ENCODE measurements around the gene MYO9A.

Gene MYO9A

GRCh38 chr15:71800190-71800589, 317.8 kb downstream of the MYO9A start:
- Histone ChIP-seq H3K36me3 (ENCODE audit: control insufficient read depth, insufficient read depth, low read length) (no peaks in the 10 kb centered on the region), H3K27me3 (replicated peaks; ENCODE audit: control insufficient read depth, insufficient read depth, low read length, poor library complexity, severe bottlenecking) (no peaks in the 10 kb centered on the region), H3K4me3 (ENCODE audit: insufficient read depth, low read depth, low read length, poor library complexity, severe bottlenecking) (no peak overlapping the region), H3K27ac (ENCODE audit: insufficient read depth, low read length, poor library complexity, severe bottlenecking) (no peak overlapping the region), H3K9me3 (ENCODE audit: control insufficient read depth, low read length) (no peaks in the 10 kb centered on the region), H3K4me1 (ENCODE audit: control insufficient read depth, insufficient read depth, low read length, poor library complexity, severe bottlenecking) (no peaks in the 10 kb centered on the region)
- DNase-seq = no peak

- H3K27ac ChIP-seq (ENCODE audit: insufficient read depth, low read length, poor library complexity, severe bottlenecking) = no peak overlapping the region
- H3K4me1 ChIP-seq (ENCODE audit: control insufficient read depth, insufficient read depth, low read length, poor library complexity, severe bottlenecking) = no peaks in the 10 kb centered on the region
- no peaks in the 10 kb centered on the region for H3K9me3 ChIP-seq (ENCODE audit: control insufficient read depth, low read length)
- no peak overlapping the region for H3K4me3 ChIP-seq (ENCODE audit: insufficient read depth, low read depth, low read length, poor library complexity, severe bottlenecking)
- H3K36me3 ChIP-seq (ENCODE audit: control insufficient read depth, insufficient read depth, low read length) = no peaks in the 10 kb centered on the region
- DNase-seq = no peak
- no peaks in the 10 kb centered on the region for H3K27me3 ChIP-seq (replicated peaks; ENCODE audit: control insufficient read depth, insufficient read depth, low read length, poor library complexity, severe bottlenecking)
Measured at GRCh38 chr15:71798641-71799040, 319.3 kb downstream of the MYO9A start.

GRCh38 chr15:71792521-71792920, 325.4 kb downstream of the MYO9A start:
- no peaks in the 10 kb centered on the region for H3K27me3 ChIP-seq (replicated peaks; ENCODE audit: control insufficient read depth, insufficient read depth, low read length, poor library complexity, severe bottlenecking)
- H3K4me1 ChIP-seq (ENCODE audit: control insufficient read depth, insufficient read depth, low read length, poor library complexity, severe bottlenecking) = no peaks in the 10 kb centered on the region
- H3K4me3 ChIP-seq (ENCODE audit: insufficient read depth, low read depth, low read length, poor library complexity, severe bottlenecking) = no peak overlapping the region
- H3K27ac ChIP-seq (ENCODE audit: insufficient read depth, low read length, poor library complexity, severe bottlenecking) = no peak overlapping the region
- H3K36me3 ChIP-seq (ENCODE audit: control insufficient read depth, insufficient read depth, low read length) = no peaks in the 10 kb centered on the region
- H3K9me3 ChIP-seq (ENCODE audit: control insufficient read depth, low read length) = no peaks in the 10 kb centered on the region
- DNase-seq = no peak

- Histone ChIP-seq H3K9me3 (ENCODE audit: control insufficient read depth, low read length) (no peaks in the 10 kb centered on the region), H3K27ac (ENCODE audit: insufficient read depth, low read length, poor library complexity, severe bottlenecking) (no peak overlapping the region), H3K4me3 (ENCODE audit: insufficient read depth, low read depth, low read length, poor library complexity, severe bottlenecking) (no peak overlapping the region), H3K27me3 (replicated peaks; ENCODE audit: control insufficient read depth, insufficient read depth, low read length, poor library complexity, severe bottlenecking) (no peaks in the 10 kb centered on the region), H3K4me1 (ENCODE audit: control insufficient read depth, insufficient read depth, low read length, poor library complexity, severe bottlenecking) (no peaks in the 10 kb centered on the region), H3K36me3 (ENCODE audit: control insufficient read depth, insufficient read depth, low read length) (no peaks in the 10 kb centered on the region)
- DNase-seq = no peak
Measured at GRCh38 chr15:71791975-71792374, 326.0 kb downstream of the MYO9A start.

- H3K27ac ChIP-seq (ENCODE audit: insufficient read depth, low read length, poor library complexity, severe bottlenecking) = no peak overlapping the region
Measured at GRCh38 chr15:71790081-71790480, 327.9 kb downstream of the MYO9A start.

GRCh38 chr15:71789616-71790015, 328.3 kb downstream of the MYO9A start:
- DNase-seq = no peak
- Histone ChIP-seq H3K9me3 (ENCODE audit: control insufficient read depth, low read length) (no peaks in the 10 kb centered on the region), H3K27ac (ENCODE audit: insufficient read depth, low read length, poor library complexity, severe bottlenecking) (no peak overlapping the region), H3K4me3 (ENCODE audit: insufficient read depth, low read depth, low read length, poor library complexity, severe bottlenecking) (no peak overlapping the region), H3K36me3 (ENCODE audit: control insufficient read depth, insufficient read depth, low read length) (no peaks in the 10 kb centered on the region), H3K27me3 (replicated peaks; ENCODE audit: control insufficient read depth, insufficient read depth, low read length, poor library complexity, severe bottlenecking) (no peaks in the 10 kb centered on the region), H3K4me1 (ENCODE audit: control insufficient read depth, insufficient read depth, low read length, poor library complexity, severe bottlenecking) (no peaks in the 10 kb centered on the region)

More at GRCh38 chr15:71790081-71790480, 327.9 kb downstream of the MYO9A start:
- no peaks in the 10 kb centered on the region for H3K27me3 ChIP-seq (replicated peaks; ENCODE audit: control insufficient read depth, insufficient read depth, low read length, poor library complexity, severe bottlenecking)
- DNase-seq = no peak
- no peaks in the 10 kb centered on the region for H3K9me3 ChIP-seq (ENCODE audit: control insufficient read depth, low read length)
- H3K4me3 ChIP-seq (ENCODE audit: insufficient read depth, low read depth, low read length, poor library complexity, severe bottlenecking) = no peak overlapping the region
- H3K36me3 ChIP-seq (ENCODE audit: control insufficient read depth, insufficient read depth, low read length) = no peaks in the 10 kb centered on the region
- no peaks in the 10 kb centered on the region for H3K4me1 ChIP-seq (ENCODE audit: control insufficient read depth, insufficient read depth, low read length, poor library complexity, severe bottlenecking)

- no peak for DNase-seq
- Histone ChIP-seq H3K27ac (ENCODE audit: insufficient read depth, low read length, poor library complexity, severe bottlenecking) (no peak overlapping the region), H3K4me3 (ENCODE audit: insufficient read depth, low read depth, low read length, poor library complexity, severe bottlenecking) (no peak overlapping the region), H3K4me1 (ENCODE audit: control insufficient read depth, insufficient read depth, low read length, poor library complexity, severe bottlenecking) (no peaks in the 10 kb centered on the region), H3K36me3 (ENCODE audit: control insufficient read depth, insufficient read depth, low read length) (no peaks in the 10 kb centered on the region), H3K9me3 (ENCODE audit: control insufficient read depth, low read length) (no peaks in the 10 kb centered on the region), H3K27me3 (replicated peaks; ENCODE audit: control insufficient read depth, insufficient read depth, low read length, poor library complexity, severe bottlenecking) (no peaks in the 10 kb centered on the region)
Measured at GRCh38 chr15:71788646-71789579, 329.0 kb downstream of the MYO9A start.

- Histone ChIP-seq H3K4me1 (ENCODE audit: control insufficient read depth, insufficient read depth, low read length, poor library complexity, severe bottlenecking) (no peaks in the 10 kb centered on the region), H3K9me3 (ENCODE audit: control insufficient read depth, low read length) (no peaks in the 10 kb centered on the region), H3K4me3 (ENCODE audit: insufficient read depth, low read depth, low read length, poor library complexity, severe bottlenecking) (no peak overlapping the region), H3K27ac (ENCODE audit: insufficient read depth, low read length, poor library complexity, severe bottlenecking) (no peak overlapping the region), H3K27me3 (replicated peaks; ENCODE audit: control insufficient read depth, insufficient read depth, low read length, poor library complexity, severe bottlenecking) (no peaks in the 10 kb centered on the region), H3K36me3 (ENCODE audit: control insufficient read depth, insufficient read depth, low read length) (no peaks in the 10 kb centered on the region)
- DNase-seq = no peak
Measured at GRCh38 chr15:71786673-71787072, 331.3 kb downstream of the MYO9A start.

GRCh38 chr15:71785996-71786395, 332.0 kb downstream of the MYO9A start:
- no peak overlapping the region for H3K27ac ChIP-seq (ENCODE audit: insufficient read depth, low read length, poor library complexity, severe bottlenecking)
- H3K9me3 ChIP-seq (ENCODE audit: control insufficient read depth, low read length) = no peaks in the 10 kb centered on the region
- H3K36me3 ChIP-seq (ENCODE audit: control insufficient read depth, insufficient read depth, low read length) = no peaks in the 10 kb centered on the region
- DNase-seq = no peak
- H3K4me1 ChIP-seq (ENCODE audit: control insufficient read depth, insufficient read depth, low read length, poor library complexity, severe bottlenecking) = no peaks in the 10 kb centered on the region
- no peak overlapping the region for H3K4me3 ChIP-seq (ENCODE audit: insufficient read depth, low read depth, low read length, poor library complexity, severe bottlenecking)
- H3K27me3 ChIP-seq (replicated peaks; ENCODE audit: control insufficient read depth, insufficient read depth, low read length, poor library complexity, severe bottlenecking) = no peaks in the 10 kb centered on the region

GRCh38 chr15:71784719-71785118, 333.2 kb downstream of the MYO9A start:
- H3K27ac ChIP-seq (ENCODE audit: insufficient read depth, low read length, poor library complexity, severe bottlenecking) = no peak overlapping the region
- no peak overlapping the region for H3K4me3 ChIP-seq (ENCODE audit: insufficient read depth, low read depth, low read length, poor library complexity, severe bottlenecking)
- no peaks in the 10 kb centered on the region for H3K4me1 ChIP-seq (ENCODE audit: control insufficient read depth, insufficient read depth, low read length, poor library complexity, severe bottlenecking)
- DNase-seq = no peak
- H3K9me3 ChIP-seq (ENCODE audit: control insufficient read depth, low read length) = no peaks in the 10 kb centered on the region
- H3K27me3 ChIP-seq (replicated peaks; ENCODE audit: control insufficient read depth, insufficient read depth, low read length, poor library complexity, severe bottlenecking) = no peaks in the 10 kb centered on the region
- H3K36me3 ChIP-seq (ENCODE audit: control insufficient read depth, insufficient read depth, low read length) = no peaks in the 10 kb centered on the region

Data from effector memory CD4-positive, alpha-beta T cell (primary cell).